HG02798 (cell line): ENCODE measurements around the gene MTHFD2.
A peak's percentile ranks its signal among the peaks of the same experiment; 100 is the strongest.
"Not testable (repeated sequence)": the region's sequence is repeated elsewhere in the genome, so short reads cannot be mapped to it uniquely, and the experiment has no call there.

Source experiments
- ATAC-seq: cut with Tn5 transposase; IDR thresholded peaks from one replicate; pipeline ENCODE4 v1.9.1; 2021; ENCODE audit warnings: mild to moderate bottlenecking; ENCODE audit not compliant: unreplicated experiment, poor library complexity

The MTHFD2 gene

DNA sequence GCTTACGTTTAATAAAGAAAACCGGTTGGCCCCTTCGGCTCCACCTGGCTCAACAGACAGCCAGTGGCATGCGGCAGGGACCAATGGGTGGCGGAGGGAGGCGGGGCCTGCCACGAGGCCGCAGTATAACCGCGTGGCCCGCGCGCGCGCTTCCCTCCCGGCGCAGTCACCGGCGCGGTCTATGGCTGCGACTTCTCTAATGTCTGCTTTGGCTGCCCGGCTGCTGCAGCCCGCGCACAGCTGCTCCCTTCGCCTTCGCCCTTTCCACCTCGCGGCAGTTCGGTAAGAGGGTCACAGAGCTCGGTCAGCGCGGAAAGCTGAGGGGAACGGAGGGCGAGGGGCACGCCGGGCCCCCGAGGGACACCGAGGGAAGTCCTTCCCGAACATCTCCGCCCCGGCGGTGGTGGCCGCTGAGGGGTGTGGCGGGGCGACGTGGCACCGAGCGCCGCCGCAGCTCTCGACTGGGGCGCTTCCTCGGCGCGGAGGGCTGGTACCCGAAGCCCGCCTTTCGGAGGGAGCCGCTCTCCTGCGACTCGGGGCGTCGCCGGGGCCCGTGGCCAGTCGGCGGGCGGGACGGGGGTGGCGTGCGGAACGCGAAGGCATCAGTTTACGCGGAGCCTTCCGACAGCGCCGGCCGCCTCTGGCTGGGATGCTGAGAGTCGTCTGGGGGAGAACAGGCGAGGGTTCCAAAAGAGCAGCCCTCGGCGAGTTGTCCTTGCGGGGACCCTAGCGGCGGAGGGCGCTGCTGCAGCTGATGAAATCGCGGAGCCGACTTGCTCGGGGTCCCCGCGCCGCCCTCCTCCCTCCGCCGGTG lies at the start of gene MTHFD2:
Gene MTHFD2 (plus strand): TSS at position 155 of the 814 bp plus-strand sequence. CDS start 27 bp downstream, at position 182.
- ATAC-seq, result peak; percentile 90

DNA sequence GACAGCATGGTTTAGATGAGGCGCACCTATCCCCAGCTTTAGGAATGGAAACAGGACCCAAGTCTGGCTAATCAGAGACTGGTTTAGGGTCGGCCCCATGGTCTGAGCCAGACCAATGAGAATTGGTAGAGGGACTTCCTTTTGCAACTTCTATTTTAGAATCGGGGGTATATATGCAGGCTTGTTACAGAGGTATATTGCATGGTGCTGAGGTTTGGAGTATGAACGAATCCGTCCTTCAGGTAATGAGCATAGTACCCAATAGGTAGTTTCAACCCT lies 49.2 kb upstream of the MTHFD2 start:
- ATAC-seq, result no peak

- ATAC-seq, result no peak
Observed at GRCh38 chr2:74149570-74150319, 48.7 kb upstream of the MTHFD2 start.

DNA sequence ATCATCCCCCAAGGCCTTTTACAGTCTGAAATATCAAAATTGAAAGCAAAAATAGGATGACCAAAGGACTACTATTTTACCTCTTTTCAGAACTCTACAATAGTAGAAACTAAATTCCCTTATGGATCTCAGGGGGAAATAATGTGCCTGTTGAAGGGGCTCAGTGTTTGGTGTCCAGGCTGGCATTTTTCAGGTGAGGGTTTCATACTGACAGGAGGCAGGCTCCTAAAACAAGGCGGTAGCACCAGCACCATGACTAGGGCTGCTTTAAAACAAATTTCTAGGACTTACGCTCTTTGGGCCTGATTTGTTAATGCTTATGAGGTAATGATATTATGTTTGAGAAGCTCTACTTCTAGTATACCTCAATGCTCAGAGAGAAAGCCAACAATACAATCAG lies 45.5 kb upstream of the MTHFD2 start:
- ATAC-seq, result no peak

GRCh38 chr2:74155830-74156229 lies 42.6 kb upstream of the MTHFD2 start:
- ATAC-seq, result no peak

DNA sequence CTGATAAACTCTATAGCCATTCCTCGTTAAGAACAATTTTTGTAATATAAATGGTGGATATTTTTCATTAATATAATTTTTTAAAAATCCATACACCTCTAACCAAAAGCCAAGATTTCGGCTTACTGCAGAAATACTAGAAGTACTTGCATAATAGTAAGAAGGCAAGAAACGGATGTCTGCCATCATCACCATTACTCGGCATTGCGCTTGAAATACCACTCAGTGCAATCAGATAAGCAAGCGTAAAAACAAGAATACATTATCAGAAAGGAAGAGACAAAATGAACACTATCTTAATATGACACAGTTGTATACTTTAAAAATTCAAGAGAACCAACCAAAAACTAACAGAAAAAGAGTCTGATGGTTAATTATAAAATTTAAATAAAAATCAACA lies 35.5 kb upstream of the MTHFD2 start:
- no peak for ATAC-seq

DNA sequence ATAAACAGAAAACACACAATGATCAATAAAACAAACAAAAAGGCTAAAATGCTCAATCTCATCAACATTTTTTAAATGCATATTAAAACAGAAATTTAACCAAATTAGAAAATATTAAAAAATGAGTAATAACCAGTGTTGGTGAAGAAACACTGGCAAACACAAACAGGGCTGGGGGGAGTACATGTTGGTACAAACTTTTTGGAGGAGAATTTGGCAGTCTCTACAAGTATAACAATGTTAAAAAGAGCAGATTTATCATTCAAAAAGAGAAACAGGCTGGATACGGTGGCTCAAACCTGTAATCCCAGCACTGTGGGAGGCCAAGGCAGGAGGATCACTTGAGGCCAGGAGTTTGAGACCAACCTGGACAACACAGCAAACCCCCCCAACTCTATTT lies 33.7 kb upstream of the MTHFD2 start:
- ATAC-seq, result no peak

DNA sequence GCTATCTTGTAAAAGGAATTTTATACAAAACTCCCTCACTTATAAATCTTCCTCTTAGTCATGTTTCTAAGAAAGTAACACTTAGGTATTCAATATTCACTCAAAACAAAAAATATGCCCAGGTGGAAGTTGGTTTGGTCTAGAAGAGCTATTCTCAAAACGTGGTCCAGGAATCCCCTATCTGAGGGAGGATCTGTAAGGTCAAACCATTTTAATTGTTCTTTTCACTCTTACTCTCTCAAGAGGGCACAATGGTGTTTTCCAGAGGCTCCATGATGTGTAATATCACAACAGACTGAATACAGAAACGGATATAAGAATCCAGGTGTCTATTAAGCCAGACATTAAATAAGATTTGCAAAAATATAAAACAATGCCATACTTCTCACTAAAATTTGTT lies 29.7 kb upstream of the MTHFD2 start:
- no peak for ATAC-seq

GRCh38 chr2:74174909-74175308 lies 23.5 kb upstream of the MTHFD2 start:
- ATAC-seq, result no peak

GRCh38 chr2:74177696-74178095 lies 20.7 kb upstream of the MTHFD2 start:
- no peak for ATAC-seq

DNA sequence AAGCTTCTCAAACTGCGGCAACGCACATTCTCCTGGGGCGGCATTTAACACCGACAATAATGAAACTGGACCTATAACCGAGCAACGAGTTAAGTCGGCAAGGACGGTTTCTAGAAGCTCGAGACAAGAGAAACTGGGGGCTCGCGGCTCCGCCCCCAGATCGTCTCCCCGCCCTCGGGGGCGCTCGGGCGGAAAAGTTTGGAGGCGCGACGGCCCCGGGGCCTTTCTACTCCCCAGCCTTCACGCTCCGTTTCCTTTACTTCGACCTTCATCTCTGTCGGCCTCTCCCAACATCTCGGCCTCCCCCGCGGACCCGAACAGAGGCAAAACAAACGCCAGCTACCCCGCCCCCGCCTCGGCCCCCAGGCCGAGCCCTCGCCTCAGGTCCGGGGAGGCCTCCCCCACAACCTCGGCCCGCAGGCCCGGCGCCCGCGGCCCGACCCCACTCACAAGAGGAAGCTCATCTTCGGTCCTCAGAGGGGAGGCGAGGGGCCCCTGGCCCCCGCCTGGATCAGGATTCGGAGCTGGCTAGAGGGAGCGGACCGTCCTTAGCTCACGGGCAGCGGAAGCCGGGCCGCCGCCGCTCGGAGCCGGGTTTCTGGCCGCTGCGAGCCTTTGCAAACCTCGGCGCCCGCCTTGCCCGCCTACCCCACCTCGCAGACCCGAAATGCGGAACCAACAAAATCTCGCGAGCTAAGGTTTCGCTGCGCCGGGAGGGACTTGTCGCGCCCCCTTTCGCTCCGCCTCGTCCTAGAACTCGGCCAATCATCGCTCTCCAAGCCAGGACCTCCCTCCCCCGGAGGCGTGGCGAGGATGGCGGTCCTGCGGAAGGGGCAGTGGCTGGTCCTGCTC lies 20.0 kb upstream of the MTHFD2 start, which contains the start of gene MOB1A:
Gene MOB1A (minus strand): TSS at position 669 of the 852 bp plus-strand sequence. CDS start 205 bp downstream, at position 464.
- peak; percentile 89 for ATAC-seq

GRCh38 chr2:74179063-74179865 lies 19.2 kb upstream of the MTHFD2 start:
- ATAC-seq, result peak; percentile 0

- peak; percentile 31 for ATAC-seq
Observed at GRCh38 chr2:74181739-74182138, 16.7 kb upstream of the MTHFD2 start.

DNA sequence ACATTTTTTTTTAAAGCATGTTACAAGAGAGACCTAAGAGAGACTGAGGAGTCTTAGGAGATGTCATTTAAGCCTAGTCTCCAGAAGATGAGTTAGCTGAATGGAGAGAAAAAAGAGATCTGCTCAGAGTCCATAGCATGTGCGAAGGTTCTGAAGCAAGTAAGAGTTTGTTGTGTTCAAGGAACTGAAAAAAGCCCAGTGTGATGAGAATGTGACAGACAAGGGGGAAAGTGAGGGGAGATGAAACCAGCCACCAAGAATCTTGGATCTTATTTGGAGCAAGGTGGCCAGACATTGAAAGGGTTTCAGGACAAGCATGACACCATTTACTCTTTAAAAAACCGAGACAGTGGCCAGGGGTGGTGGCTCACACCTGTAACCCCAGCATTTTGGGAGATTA lies 14.5 kb upstream of the MTHFD2 start:
- ATAC-seq, result no peak

GRCh38 chr2:74186038-74186437 lies 12.4 kb upstream of the MTHFD2 start:
- peak; percentile 66 for ATAC-seq

GRCh38 chr2:74186706-74187105 lies 11.7 kb upstream of the MTHFD2 start:
- ATAC-seq, result not testable (repeated sequence)

GRCh38 chr2:74188018-74188601 lies 10.3 kb upstream of the MTHFD2 start:
- ATAC-seq, result no peak

DNA sequence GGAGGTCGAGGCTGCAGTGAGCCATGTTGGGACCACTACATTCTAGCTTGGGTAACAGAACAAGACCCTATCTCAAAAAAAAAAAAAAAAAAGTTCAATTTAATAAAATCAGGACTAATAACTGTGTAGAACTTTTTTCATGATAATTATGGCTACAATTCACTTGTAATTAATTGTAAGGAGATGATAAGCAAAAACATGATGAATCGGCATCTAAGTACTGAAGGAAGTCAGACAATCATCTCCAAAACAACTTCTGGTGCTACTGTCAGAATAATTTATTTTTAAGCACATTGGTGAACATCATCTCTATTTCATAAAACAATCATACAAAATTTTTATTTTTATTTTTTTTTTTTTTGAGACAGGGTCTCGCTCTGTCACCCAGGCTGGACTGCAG lies 9.7 kb upstream of the MTHFD2 start:
- no peak for ATAC-seq

DNA sequence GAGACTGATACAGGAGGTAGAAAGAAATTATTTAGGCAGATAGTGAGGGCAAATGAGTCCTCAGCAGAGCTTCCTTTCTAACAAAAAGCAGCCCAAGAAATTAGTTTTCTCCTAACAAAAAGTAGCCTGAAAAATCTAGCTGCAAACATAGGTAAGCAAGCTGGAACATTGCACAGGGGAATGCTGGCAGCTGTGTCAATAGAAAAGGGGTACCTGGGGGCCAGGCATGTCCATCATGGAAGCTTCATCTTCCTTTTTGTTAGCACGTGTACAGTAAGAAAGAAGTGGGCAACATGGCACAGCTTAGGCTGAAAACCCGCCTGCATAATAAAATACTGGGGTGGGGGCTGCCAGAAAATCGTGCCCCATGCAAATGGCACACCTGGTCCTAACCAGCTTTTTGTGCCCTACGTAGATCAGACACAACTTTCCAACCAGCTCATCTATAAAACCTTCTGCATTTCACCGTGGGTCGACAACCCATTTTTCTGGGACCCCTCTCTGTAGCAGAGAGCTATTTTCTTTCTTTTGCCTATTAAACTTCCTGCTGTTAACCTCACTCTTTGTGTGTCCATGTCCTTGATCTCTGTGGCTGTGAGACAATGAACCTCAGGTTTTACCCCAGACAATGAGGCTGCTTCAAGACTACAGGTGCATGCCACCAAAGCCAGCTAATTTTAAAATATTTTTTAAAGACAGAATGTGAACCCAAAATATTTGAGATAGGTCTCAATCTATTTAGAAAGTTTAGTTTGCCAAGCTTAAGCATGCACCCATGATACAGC lies 6.6 kb upstream of the MTHFD2 start:
- no peak for ATAC-seq
